Esophagus muscularis mucosa (tissue), 4 donors: ENCODE results near the gene KLRK1.

Experiments used
- CTCF ChIP-seq, 3 experiments: fragments of 200-600 bp in 2 of 3; fragments of 450-650 bp in 1 of 3; sonication (generic) in 2 of 3; IDR thresholded peaks; one replicate each; pipeline ENCODE4 v1.5.1; 2017 to 2019; ENCODE audit warnings: antibody characterized with exemption in 3 of 3, mild to moderate bottlenecking in 2 of 3, moderate library complexity in 1 of 3
- EP300 ChIP-seq: sonication (generic); formaldehyde crosslinking; IDR thresholded peaks from one replicate; pipeline ENCODE4 v1.6.1; 2017; ENCODE audit warnings: antibody characterized with exemption
- POLR2A ChIP-seq: fragments of 450-650 bp; IDR thresholded peaks from one replicate; pipeline ENCODE4 v1.6.1; 2017; ENCODE audit warnings: antibody characterized with exemption, moderate library complexity, mild to moderate bottlenecking, low read depth
- POLR2AphosphoS5 ChIP-seq, 2 donors: sonication (generic); formaldehyde crosslinking; IDR thresholded peaks; one replicate each; pipeline ENCODE4 v1.6.1; 2017; ENCODE audit warnings: antibody characterized with exemption in 2 of 2

GRCh38 chr12:10397296-10397695 is 7.5 kb upstream of the KLRK1 start:
- TF ChIP-seq POLR2A = no peak
- TF ChIP-seq POLR2AphosphoS5 (IDR thresholded peaks at IDR 0.05) = no peak
- TF ChIP-seq CTCF (IDR thresholded peaks at IDR 0.05) = no peak
- no peak for TF ChIP-seq EP300
